ENCODE results near the gene LMAN2L. TPM values are rescaled to one million over a fixed set of nuclear protein-coding genes. Genes with fewer than 3 reads are reported as not detected.

The LMAN2L gene
- total RNA-seq, 3 donors from 2014 or later: 21.9 to 39.8 (median 24.3) TPM

GRCh38 chr2:96703021-96703751 is 36.7 kb downstream of the LMAN2L start:
- no peaks in the 10 kb centered on the region for H3K9me3 ChIP-seq
- H3K4me1 ChIP-seq: no peaks in the 10 kb centered on the region
- no peaks in the 10 kb centered on the region for H3K36me3 ChIP-seq
- H3K27ac ChIP-seq: no peak overlapping the region
- intact Hi-C loops (cut with DNase I; ENCODE audit: low total_unique reads): no loop called here
- no peak for DNase-seq (ENCODE audit: low spot score in 2 of 2)
- H3K4me3 ChIP-seq: no peak overlapping the region
- no peaks in the 10 kb centered on the region for H3K27me3 ChIP-seq
- TF ChIP-seq POLR2A (IDR thresholded peaks at IDR 0.05): no peak
- TF ChIP-seq POLR2AphosphoS5 (IDR thresholded peaks at IDR 0.05): no peak
- TF ChIP-seq CTCF (IDR thresholded peaks at IDR 0.05): no peak

DNA sequence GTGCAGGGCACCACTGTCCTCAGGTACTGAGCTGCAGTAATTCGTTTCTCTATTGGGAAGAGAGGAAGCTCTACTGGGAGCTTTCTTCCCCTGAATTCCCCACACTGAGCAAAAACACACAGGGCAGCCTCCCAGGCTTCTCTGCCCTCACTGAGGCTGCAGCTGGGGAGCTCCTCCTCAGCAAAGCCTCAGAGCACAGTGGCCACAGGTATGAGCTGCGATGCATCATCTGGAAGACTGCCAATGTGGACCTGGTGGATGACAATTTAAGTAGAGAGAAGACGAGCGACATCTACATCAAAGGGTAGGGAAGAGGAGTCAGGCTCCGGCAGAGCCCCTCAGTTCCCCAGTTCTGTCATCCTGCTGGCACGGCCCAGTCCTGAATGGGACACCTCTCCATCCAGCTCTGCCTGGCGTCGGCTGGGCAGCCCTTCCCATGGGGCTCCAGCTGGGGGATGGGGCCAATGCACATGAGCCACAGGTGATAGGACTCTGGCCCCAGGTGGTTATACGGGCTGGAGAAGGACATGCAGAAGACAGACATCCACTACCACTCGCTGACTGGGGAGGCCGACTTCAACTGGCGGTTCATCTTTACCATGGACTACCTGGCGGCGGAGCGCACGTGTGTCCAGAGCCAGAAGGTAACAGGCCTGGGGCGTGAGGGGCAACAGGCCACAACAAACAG is 37.6 kb downstream of the LMAN2L start:
- TF ChIP-seq CTCF (IDR thresholded peaks at IDR 0.05) (no peak), POLR2A (IDR thresholded peaks at IDR 0.05) (no peak), POLR2AphosphoS5 (IDR thresholded peaks at IDR 0.05) (no peak)
- H3K27me3 ChIP-seq: no peaks in the 10 kb centered on the region

DNA sequence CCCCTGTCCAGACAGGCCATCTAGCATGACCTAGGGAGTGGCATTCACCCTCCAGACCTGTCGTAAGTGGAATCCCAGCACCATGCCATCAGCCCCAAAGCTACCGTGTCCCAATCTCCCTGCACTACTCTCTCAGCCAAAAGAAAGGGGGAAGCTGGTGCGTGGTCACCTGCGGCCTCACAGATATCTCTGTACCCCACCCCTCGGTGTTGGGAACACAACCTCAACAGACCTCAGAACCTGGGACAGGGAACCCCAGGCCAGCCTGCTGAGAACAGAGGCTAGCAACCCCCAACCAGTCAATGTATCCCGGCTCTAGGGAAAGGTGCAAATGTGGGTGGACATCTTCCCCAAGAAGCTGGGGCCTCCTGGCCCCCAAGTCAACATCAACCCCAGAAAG is 38.2 kb downstream of the LMAN2L start:
- H3K27ac ChIP-seq: no peak overlapping the region
- no peaks in the 10 kb centered on the region for H3K9me3 ChIP-seq
- no peaks in the 10 kb centered on the region for H3K36me3 ChIP-seq
- DNase-seq (ENCODE audit: low spot score in 2 of 2): no peak
- no peak overlapping the region for H3K4me3 ChIP-seq
- no peaks in the 10 kb centered on the region for H3K4me1 ChIP-seq
- no peaks in the 10 kb centered on the region for H3K27me3 ChIP-seq
- intact Hi-C loops (cut with DNase I; ENCODE audit: low total_unique reads): no loop called here
- TF ChIP-seq POLR2A (IDR thresholded peaks at IDR 0.05): no peak
- TF ChIP-seq CTCF (IDR thresholded peaks at IDR 0.05): no peak
- no peak for TF ChIP-seq POLR2AphosphoS5 (IDR thresholded peaks at IDR 0.05)

More for the DNA sequence above, 37.6 kb downstream of the LMAN2L start:
- Histone ChIP-seq H3K27ac (no peak overlapping the region), H3K4me3 (no peak overlapping the region), H3K4me1 (no peaks in the 10 kb centered on the region), H3K9me3 (no peaks in the 10 kb centered on the region), H3K36me3 (no peaks in the 10 kb centered on the region)
- intact Hi-C loops (cut with DNase I; ENCODE audit: low total_unique reads): no loop called here
- DNase-seq (ENCODE audit: low spot score in 2 of 2): no peak

DNA sequence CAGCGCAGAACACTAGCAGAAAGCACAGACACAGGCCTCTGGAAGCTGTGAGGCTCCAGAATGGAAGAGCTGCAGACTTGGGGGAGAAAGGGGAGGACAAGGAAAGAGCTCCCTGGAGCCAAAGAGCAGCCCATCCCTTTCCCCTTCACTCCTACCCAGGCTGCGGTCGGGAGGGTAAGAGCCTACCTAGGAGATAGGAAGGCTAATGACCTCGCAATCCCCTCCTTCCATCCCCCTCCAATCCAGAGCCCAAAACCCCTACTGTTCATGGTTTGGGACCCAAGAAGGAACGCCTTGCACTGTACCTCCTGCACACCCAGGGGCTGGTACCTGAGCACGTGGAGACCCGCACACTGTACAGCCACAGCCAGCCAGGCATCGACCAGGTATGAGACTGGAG is 39.8 kb downstream of the LMAN2L start:
- DNase-seq (ENCODE audit: low spot score in 2 of 2): no peak
- H3K4me1 ChIP-seq: no peaks in the 10 kb centered on the region
- H3K4me3 ChIP-seq: no peak overlapping the region
- H3K27ac ChIP-seq: no peak overlapping the region
- no peaks in the 10 kb centered on the region for H3K36me3 ChIP-seq
- TF ChIP-seq POLR2A (IDR thresholded peaks at IDR 0.05): no peak
- no peak for TF ChIP-seq CTCF (IDR thresholded peaks at IDR 0.05)
- TF ChIP-seq POLR2AphosphoS5 (IDR thresholded peaks at IDR 0.05): no peak
- intact Hi-C loops (cut with DNase I; ENCODE audit: low total_unique reads): no loop called here
- no peaks in the 10 kb centered on the region for H3K27me3 ChIP-seq
- H3K9me3 ChIP-seq: no peaks in the 10 kb centered on the region

DNA sequence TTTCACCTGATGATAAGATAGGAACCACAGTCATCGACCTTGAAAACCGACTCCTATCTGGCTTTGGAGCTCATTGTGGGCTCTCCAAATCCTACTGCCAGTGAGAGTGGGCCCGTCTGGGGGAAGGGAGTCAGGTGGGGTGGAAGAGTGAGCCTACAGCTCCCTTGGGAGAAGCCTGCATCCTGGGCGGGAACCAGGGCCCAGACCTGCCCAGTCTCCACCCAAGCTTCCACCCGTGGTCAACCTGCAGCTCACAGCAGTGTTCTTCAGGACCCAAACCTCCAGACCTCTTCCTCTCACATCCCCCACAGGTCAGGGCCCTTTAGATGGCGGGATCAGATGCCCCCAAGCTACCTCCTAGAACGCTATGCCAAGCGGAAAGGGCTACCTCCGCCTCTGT is 40.2 kb downstream of the LMAN2L start:
- no peak overlapping the region for H3K4me3 ChIP-seq
- no peaks in the 10 kb centered on the region for H3K9me3 ChIP-seq
- no peak overlapping the region for H3K27ac ChIP-seq
- intact Hi-C loops (cut with DNase I; ENCODE audit: low total_unique reads): no loop called here
- H3K27me3 ChIP-seq: no peaks in the 10 kb centered on the region
- H3K4me1 ChIP-seq: no peaks in the 10 kb centered on the region
- no peaks in the 10 kb centered on the region for H3K36me3 ChIP-seq
- DNase-seq (ENCODE audit: low spot score in 2 of 2): no peak
- TF ChIP-seq POLR2AphosphoS5 (IDR thresholded peaks at IDR 0.05) (no peak), CTCF (IDR thresholded peaks at IDR 0.05) (no peak), POLR2A (IDR thresholded peaks at IDR 0.05) (no peak)
